ENCODE measurements around the gene WDR13.

DNA sequence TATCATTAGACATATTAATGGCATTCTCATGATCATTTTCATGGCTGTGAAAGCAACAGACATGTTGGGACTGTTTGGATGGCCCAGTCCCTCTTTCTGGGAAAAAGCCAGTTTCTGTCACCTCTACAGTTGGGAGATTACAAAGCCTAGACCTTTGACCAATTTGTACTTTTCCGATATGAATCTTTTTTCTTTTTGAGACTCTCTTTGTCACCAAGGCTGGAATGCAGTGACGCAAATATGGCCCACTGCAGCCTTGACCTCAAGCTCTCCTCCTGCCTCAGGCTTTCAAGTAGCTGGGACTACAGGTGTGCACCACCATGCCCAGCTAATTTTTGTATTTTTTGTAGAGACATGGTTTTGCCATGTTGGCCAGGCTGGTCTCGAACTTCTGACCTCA lies 48.4 kb upstream of the WDR13 start:
- TF ChIP-seq KAT7 (CRISPR knock-in tag; IDR thresholded peaks at IDR 0.05; ENCODE audit: borderline replicate concordance) (no peak), ZNF423 (CRISPR knock-in tag; IDR thresholded peaks at IDR 0.05) (no peak), ZNF232 (CRISPR knock-in tag; IDR thresholded peaks at IDR 0.05) (no peak), GABPB1 (CRISPR knock-in tag; IDR thresholded peaks at IDR 0.05) (no peak), NFYB (CRISPR knock-in tag; conservative IDR thresholded peaks at IDR 0.05; ENCODE audit: low read depth) (no peak), JUN (CRISPR knock-in tag; IDR thresholded peaks at IDR 0.05) (no peak)
- TF ChIP-seq, protein P1, sequence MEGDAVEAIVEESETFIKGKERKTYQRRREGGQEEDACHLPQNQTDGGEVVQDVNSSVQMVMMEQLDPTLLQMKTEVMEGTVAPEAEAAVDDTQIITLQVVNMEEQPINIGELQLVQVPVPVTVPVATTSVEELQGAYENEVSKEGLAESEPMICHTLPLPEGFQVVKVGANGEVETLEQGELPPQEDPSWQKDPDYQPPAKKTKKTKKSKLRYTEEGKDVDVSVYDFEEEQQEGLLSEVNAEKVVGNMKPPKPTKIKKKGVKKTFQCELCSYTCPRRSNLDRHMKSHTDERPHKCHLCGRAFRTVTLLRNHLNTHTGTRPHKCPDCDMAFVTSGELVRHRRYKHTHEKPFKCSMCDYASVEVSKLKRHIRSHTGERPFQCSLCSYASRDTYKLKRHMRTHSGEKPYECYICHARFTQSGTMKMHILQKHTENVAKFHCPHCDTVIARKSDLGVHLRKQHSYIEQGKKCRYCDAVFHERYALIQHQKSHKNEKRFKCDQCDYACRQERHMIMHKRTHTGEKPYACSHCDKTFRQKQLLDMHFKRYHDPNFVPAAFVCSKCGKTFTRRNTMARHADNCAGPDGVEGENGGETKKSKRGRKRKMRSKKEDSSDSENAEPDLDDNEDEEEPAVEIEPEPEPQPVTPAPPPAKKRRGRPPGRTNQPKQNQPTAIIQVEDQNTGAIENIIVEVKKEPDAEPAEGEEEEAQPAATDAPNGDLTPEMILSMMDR (IDR thresholded peaks at IDR 0.05) = no peak
- TF ChIP-seq, protein P2, sequence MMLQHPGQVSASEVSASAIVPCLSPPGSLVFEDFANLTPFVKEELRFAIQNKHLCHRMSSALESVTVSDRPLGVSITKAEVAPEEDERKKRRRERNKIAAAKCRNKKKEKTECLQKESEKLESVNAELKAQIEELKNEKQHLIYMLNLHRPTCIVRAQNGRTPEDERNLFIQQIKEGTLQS (CRISPR knock-in tag; conservative IDR thresholded peaks at IDR 0.05) = no peak
- TF ChIP-seq, protein P3, sequence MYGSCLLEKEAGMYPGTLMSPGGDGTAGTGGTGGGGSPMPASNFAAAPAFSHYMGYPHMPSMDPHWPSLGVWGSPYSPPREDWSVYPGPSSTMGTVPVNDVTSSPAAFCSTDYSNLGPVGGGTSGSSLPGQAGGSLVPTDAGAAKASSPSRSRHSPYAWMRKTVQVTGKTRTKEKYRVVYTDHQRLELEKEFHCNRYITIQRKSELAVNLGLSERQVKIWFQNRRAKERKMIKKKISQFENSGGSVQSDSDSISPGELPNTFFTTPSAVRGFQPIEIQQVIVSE (CRISPR knock-in tag; IDR thresholded peaks at IDR 0.05; ENCODE audit: borderline replicate concordance) = no peak
- TF ChIP-seq, protein P4, sequence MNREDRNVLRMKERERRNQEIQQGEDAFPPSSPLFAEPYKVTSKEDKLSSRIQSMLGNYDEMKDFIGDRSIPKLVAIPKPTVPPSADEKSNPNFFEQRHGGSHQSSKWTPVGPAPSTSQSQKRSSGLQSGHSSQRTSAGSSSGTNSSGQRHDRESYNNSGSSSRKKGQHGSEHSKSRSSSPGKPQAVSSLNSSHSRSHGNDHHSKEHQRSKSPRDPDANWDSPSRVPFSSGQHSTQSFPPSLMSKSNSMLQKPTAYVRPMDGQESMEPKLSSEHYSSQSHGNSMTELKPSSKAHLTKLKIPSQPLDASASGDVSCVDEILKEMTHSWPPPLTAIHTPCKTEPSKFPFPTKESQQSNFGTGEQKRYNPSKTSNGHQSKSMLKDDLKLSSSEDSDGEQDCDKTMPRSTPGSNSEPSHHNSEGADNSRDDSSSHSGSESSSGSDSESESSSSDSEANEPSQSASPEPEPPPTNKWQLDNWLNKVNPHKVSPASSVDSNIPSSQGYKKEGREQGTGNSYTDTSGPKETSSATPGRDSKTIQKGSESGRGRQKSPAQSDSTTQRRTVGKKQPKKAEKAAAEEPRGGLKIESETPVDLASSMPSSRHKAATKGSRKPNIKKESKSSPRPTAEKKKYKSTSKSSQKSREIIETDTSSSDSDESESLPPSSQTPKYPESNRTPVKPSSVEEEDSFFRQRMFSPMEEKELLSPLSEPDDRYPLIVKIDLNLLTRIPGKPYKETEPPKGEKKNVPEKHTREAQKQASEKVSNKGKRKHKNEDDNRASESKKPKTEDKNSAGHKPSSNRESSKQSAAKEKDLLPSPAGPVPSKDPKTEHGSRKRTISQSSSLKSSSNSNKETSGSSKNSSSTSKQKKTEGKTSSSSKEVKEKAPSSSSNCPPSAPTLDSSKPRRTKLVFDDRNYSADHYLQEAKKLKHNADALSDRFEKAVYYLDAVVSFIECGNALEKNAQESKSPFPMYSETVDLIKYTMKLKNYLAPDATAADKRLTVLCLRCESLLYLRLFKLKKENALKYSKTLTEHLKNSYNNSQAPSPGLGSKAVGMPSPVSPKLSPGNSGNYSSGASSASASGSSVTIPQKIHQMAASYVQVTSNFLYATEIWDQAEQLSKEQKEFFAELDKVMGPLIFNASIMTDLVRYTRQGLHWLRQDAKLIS (CRISPR knock-in tag; IDR thresholded peaks at IDR 0.05; ENCODE audit: borderline replicate concordance) = no peak
- TF ChIP-seq, protein P5, sequence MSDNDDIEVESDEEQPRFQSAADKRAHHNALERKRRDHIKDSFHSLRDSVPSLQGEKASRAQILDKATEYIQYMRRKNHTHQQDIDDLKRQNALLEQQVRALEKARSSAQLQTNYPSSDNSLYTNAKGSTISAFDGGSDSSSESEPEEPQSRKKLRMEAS (CRISPR knock-in tag; IDR thresholded peaks at IDR 0.05) = no peak
- TF ChIP-seq, protein P6, sequence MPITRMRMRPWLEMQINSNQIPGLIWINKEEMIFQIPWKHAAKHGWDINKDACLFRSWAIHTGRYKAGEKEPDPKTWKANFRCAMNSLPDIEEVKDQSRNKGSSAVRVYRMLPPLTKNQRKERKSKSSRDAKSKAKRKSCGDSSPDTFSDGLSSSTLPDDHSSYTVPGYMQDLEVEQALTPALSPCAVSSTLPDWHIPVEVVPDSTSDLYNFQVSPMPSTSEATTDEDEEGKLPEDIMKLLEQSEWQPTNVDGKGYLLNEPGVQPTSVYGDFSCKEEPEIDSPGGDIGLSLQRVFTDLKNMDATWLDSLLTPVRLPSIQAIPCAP (CRISPR knock-in tag; IDR thresholded peaks at IDR 0.05) = no peak
